A549 treated with AZD9567 at 1 μM for 4 hours (cell line): ENCODE results near the gene VPREB1. TPM values are rescaled to one million over a fixed set of nuclear protein-coding genes. Genes with fewer than 3 reads are reported as not detected.

ENCODE experiments used
- total RNA-seq: library from RNA; stranded (reverse); fragments of 200-300 nt; extraction: Qiagen RNA extraction; gene quantifications from 5 replicates; pipeline ENCODE4 v1.2.3, GENCODE V29; 2022; ENCODE audit not compliant: insufficient read depth

The VPREB1 gene, protein sequence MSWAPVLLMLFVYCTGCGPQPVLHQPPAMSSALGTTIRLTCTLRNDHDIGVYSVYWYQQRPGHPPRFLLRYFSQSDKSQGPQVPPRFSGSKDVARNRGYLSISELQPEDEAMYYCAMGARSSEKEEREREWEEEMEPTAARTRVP
- not detected in 5 replicates for total RNA-seq

DNA sequence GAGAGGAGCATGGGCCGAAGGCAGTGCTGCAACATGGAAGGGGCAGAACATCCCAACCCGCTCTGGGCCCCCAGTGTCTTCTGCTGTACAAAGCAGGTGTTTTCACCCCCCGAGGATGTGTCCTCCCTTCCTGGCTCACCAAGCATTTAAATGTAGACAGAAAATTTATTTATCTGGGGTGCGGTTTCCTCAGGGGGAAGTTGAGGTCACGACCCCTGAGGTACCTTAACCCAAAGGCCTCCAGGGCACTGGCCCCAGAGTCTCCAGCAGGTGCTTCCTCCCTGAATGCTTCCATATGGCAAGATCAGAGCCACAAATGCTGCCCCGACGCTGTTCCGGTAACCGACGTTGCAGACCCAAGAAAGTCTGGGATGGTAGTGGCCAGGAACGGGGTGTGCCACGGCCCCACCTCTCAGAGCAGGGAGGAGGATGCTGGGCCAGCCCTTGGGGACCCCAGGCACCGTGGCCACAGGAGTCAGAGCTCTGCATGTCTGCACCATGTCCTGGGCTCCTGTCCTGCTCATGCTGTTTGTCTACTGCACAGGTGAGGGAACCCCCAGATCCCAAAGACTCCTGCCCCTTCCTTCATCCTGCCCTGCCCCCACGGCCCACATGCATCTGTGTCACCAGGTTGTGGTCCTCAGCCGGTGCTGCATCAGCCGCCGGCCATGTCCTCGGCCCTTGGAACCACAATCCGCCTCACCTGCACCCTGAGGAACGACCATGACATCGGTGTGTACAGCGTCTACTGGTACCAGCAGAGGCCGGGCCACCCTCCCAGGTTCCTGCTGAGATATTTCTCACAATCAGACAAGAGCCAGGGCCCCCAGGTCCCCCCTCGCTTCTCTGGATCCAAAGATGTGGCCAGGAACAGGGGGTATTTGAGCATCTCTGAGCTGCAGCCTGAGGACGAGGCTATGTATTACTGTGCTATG, at the start of gene VPREB1:
Gene VPREB1 (plus strand): TSS at position 471 of the 935 bp plus-strand sequence. CDS start 28 bp downstream, at position 499.

